HG02798 (cell line): Measurements from ENCODE around the gene DNAJC11.
"Not testable (repeated sequence)": the region's sequence is repeated elsewhere in the genome, so short reads cannot be mapped to it uniquely, and the experiment has no call there.

ENCODE experiments used
- ATAC-seq: cut with Tn5 transposase; IDR thresholded peaks from one replicate; pipeline ENCODE4 v1.9.1; 2021; ENCODE audit warnings: mild to moderate bottlenecking; ENCODE audit not compliant: unreplicated experiment, poor library complexity

The DNAJC11 gene

DNA sequence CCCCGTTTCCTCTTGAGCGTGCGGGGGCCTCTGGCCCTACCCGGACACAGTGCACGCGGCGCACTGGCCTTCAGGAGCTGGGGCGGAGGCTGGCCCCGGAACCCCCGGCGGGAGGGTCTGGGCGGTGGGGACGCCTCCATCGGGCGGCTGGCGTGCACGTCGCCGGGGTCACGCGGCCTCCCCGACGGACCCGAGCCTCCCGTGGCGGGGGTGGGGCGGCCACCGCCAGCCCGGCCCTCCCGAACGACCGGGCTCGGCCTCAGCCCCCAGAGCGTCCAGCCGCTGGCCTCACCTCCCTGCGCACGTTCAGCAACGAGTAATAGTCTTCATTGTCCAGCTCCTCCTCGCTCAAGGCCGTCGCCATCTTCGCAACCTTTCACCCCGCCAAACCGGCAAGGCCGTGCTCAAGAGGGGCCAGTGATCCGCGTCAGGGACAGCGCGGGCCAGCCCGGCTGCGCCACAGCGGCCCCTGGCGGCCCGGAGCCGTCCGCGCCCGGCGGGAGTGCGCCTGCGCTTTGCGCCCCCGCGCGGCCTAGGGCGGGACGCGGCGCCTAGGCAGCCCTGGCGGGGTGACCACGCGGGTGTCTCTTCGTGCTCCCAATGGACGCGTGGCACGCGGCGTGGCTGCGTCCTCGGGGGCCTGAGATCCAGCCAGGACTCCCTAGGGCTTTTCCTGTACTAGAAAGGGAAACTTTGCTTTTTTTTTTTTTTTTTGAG lies at the start of gene DNAJC11:
TSS of gene DNAJC11 (minus strand) at position 380 of the 717 bp plus-strand sequence. CDS start at position 364, 16 bp downstream.
- peak; percentile 93 for ATAC-seq

DNA sequence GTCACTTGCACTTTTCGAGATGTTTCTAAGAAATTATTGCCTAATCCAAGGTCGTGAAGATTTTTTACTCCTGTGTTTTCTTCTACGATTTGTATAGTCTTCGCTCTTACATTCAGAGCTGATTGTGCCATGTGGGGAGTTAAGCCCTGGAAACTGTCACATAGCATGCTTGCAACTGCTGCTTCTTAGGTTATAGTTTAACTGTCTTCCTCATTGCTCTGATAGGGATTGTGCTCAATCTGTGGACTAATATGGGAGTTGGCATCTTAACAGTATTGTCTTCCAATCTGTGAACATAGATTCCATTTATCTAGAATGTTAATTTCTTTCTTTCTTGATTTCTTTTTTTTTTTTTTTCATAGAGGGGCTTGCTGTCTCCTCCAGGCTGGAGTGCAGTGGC lies 48.9 kb upstream of the DNAJC11 start:
- ATAC-seq = no peak

- ATAC-seq = no peak
Measured at GRCh38 chr1:6747674-6748073, 46.1 kb upstream of the DNAJC11 start.

DNA sequence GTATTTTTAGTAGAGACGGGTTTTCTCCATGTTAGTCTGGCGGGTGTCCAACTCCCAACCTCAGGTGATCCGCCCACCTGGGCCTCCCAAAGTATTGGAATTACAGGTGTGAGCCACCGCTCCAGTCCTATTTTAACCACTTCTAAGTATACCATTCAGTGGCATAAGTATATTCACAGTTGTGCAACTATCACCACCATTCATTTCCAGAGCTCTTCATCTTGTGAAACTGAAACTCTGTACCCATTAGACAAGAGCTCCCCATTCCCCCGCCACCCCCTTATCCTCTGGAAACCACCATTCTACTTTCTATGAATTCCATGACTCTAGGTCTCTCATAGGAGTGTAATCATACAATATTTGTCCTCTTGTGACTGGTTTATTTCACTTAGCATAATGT lies 43.5 kb upstream of the DNAJC11 start:
- ATAC-seq = no peak

GRCh38 chr1:6743189-6744101 lies 41.8 kb upstream of the DNAJC11 start:
- no peak for ATAC-seq

DNA sequence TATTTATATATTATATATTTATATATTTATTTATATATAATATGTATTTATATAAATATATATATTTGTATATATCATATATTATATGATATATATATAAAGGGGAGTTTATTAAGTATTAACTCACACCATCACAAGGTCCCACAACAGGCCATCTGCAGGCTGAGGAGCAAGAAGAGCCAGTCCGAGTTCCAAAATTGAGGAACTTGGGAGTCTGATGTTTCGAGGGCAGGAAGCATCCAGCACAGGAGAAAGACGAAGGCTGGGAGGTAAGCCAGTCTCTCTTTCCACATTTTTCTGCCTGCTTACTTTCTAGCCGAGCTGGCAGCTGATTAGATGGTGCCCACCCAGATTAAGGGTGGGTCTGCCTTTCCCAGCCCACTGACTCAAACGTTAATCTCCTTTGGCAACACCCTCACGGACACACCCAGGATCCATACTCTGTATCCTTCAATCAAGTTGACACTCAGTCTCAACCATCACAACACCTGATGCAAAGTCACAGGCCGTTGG lies 41.1 kb upstream of the DNAJC11 start:
- ATAC-seq = not testable (repeated sequence)

GRCh38 chr1:6738987-6739676 lies 37.5 kb upstream of the DNAJC11 start:
- no peak for ATAC-seq

DNA sequence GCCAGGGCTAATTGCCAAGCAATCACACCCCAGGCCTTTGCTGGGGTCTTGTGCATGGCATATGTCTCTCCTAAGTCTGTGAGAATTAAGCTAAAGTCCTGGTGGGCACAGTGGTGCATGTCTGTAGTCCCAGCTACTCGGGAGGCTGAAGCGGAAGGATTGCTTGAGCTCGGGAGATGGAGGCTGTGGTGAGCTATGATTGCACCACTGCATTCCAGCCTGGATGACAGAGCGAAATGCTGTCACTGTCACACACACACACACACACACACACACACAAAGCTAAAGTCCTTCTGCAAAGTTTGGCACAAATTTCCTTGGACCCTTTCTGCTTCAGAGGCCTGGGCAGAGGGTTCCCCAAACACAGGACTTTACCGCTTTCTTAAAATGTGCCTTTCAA lies 31.3 kb upstream of the DNAJC11 start:
- no peak for ATAC-seq

DNA sequence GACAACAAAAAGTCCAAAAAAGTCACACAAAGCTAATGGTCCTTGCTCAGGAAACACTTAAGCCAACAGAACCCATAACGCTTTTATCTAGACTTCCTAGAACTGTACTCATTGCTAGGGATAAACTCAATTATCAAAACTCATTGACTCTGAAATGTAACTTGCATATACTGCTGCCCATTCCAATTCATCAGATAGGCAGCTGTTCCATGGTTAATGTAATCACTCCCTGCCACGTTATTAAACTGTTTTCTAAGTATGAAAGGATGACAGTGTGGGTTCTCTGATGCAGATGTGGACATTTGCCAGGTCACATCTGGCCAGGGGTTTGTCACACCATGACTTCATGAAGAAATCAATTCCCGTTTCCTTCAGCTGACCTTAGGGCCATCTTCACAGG lies 30.3 kb upstream of the DNAJC11 start:
- ATAC-seq = no peak

DNA sequence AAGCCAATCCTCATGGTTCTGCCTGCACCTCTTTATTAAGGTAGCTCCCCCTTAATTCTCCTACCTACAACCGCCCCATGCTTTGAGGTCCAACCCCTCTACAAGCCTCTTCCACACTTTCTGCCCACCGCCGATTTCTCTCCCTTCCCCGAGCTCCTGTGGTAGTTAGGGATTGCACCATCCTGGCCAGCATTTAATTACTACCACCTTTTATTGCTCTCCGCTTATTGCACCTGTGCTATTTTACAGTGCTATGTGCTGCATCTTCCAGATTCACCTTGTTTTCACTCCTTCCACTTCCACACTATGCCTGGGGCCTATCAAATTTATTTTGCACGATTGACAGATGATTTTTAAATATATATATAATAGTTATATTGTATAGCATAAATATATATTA lies 29.3 kb upstream of the DNAJC11 start:
- ATAC-seq = no peak

- no peak for ATAC-seq
Measured at GRCh38 chr1:6730473-6730872, 28.9 kb upstream of the DNAJC11 start.

DNA sequence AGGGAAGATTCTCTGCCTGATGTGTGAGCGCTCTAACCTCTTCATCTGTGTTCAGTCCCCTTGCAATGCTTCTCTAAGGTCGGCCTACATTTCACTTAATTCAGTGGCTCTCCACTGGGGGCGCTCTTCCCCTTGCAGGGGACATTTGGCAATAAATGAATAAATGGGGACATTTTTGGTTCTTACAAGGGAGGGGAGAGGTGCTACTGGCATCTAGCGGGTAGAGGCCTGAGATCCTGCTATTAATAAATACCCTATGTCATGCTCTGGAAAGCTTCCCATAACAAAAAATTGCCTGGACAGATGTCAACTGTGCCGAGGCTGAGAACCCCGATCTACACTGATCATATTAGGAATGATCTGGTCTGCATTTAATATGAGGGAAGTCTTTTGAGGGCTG lies 25.9 kb upstream of the DNAJC11 start:
- no peak for ATAC-seq

DNA sequence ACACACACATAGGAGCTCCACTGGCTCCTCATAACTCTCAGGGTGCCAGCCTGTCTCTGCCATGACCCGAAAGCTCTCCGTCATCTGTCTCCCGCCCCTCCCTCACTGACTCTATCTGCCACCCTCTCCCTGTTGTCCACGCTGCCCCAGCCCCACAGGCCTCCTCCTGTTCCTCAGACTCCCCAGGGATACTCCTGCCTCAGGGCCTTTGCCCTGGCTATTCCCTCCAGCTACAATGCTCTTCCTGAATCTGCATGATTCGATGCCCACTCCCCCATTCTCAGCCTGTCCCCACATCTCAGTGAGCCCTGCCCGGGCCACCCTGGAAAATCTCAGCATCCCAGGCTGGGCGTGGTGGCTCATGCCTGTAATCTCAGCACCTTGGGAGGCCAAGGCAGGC lies 24.6 kb upstream of the DNAJC11 start:
- no peak for ATAC-seq

DNA sequence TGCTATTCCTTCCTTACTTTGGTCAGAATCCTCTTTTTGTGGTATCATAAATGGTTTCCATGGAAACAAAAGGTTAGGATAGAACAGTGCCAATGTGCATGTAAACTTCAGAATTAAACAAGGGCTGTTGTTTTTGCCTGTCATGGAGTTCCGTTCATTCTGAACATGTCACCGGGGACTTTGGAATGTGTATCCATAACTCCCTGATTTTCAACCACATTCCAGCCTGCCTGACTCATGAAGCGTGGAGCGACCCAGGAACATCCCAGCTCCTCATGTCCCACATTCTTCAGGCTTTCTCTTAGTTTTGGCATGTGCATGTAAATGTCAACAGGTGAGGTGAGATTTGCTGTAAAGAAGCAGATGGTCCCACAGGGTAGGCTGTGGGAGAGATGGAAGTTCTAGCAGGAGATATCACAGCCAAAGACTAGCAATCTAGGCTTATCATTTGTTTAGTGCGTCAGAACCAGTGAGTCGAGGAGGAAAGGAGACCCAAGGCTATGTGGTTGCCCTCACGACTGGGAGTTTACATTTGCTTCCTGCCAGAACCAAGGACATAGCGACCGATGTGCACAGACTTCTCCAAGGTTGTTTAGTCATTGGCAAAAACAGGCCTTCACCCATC lies 23.0 kb upstream of the DNAJC11 start:
- ATAC-seq = no peak

- ATAC-seq = no peak
Measured at GRCh38 chr1:6723621-6724428, 22.2 kb upstream of the DNAJC11 start.

DNA sequence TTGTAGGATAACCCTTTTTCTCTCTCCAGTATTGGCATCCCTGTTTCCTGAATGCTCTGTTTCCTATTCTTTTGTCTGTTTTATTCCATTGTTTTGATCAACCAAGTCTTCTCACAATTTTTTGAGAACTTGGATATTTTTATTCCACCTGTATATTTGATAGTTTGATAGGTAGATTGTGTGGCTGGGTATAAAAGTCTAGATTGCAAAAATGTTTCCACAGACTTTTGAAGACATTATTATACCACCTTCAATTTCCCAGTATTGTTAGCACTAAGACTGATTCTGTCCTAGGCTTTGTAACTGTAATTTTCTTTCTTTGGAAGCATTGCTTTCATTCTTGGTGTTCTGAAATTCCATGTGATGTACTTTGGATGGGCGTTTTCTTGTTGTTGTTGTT lies 9.6 kb upstream of the DNAJC11 start:
- no peak for ATAC-seq

GRCh38 chr1:6704746-6705145 lies 3.1 kb upstream of the DNAJC11 start:
- no peak for ATAC-seq

GRCh38 chr1:6703016-6703415 lies 1.4 kb upstream of the DNAJC11 start:
- ATAC-seq = no peak

DNA sequence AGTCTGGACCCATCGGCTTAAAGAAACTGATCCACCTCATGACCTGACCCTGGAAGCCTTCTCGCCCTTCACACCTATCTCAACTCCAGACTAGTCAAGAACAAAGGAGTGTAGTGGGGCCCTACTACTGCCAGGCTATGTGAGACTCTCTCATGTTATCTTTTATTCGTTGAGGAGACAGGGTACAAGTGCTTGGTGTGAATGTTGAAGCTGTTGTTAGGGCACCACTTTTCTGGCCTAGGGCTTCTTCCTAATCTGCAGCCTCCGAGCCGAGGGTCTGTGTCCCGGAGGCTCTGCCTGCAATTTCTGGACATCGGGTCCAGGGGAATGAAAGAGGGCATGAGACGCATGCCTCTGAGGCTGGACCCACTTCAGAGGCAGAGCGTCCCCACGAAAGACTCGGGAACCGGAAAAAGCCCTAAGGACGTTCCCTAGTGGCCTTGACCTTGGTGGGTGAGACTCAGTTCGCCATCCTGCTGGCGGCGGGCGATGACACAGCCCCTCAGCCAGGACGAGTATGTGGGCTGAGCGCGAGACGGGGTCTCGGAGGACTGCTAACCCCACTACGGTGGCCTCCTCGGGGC lies 671 bp downstream of the DNAJC11 start:
- no peak for ATAC-seq
